HepG2 (cell line): ENCODE measurements around the gene FGF23. TPM values are rescaled to one million over a fixed set of nuclear protein-coding genes. Genes with fewer than 3 reads are reported as not detected.

ENCODE experiments used
- ATAC-seq: fragments of 200-7000 bp; cut with Tn5 transposase; 3 replicates; pipeline ENCODE4 v1.9.1; 2020; ENCODE audit warnings: mild to moderate bottlenecking, moderate library complexity
- BruUV-seq: library from RNA; stranded (reverse); fragments of 400-500 nt; replicated peaks from 2 replicates; lab custom pipeline; 2021; lab: Mats Ljungman, UMichigan
- CTCF ChIA-PET: fragments of 300-600 bp; formaldehyde crosslinking; extraction: SDS; loops from one replicate; lab custom pipeline; 2021; ENCODE audit warnings: low total read pairs, inconsistent platforms, low intra/inter-chr PET ratio; lab: Yijun Ruan, JAX
- POLR2A ChIA-PET: fragments of 350-600 bp; sonication (Branson Sonifier 250); formaldehyde crosslinking; loops from one replicate; lab custom pipeline; 2020; ENCODE audit warnings: antibody characterized with exemption, inconsistent platforms; lab: Yijun Ruan, JAX
- DNase-seq: peaks from one replicate; pipeline ENCODE4 v3.0.0-alpha.2; 2015; ENCODE audit warnings: low spot score
- FAIRE-seq: peaks from 3 replicates; lab custom pipeline; 2011; peaks lifted over from hg19 to GRCh38; lab: Jason Lieb, UNC
- H2AFZ ChIP-seq: one replicate; pipeline ENCODE4 v1.6.1; 2011; ENCODE audit warnings: low read length, inconsistent platforms
- H3K27ac ChIP-seq: fragments of 300-600 bp; 3 replicates; pipeline ENCODE4 v1.8.0; 2011; ENCODE audit warnings: mixed run types, mild to moderate bottlenecking, mixed read lengths, low read length, inconsistent platforms; ENCODE audit not compliant: insufficient read depth; ENCODE audit errors: extremely low read length
- H3K27me3 ChIP-seq, 2 experiments: fragments of 200-600 bp in 1 of 2; 2 replicates in 1 of 2; 3 replicates in 1 of 2; pipeline versions ENCODE4 v1.6.0 to v1.8.0; 2011; ENCODE audit warnings: low read length in 2 of 2, mild to moderate bottlenecking in 2 of 2, moderate library complexity in 2 of 2, inconsistent platforms in 1 of 2; ENCODE audit not compliant: insufficient read depth in 2 of 2, control insufficient read depth in 1 of 2
- H3K36me3 ChIP-seq, 2 experiments: fragments of 200-600 bp in 1 of 2; replicated peaks in 1 of 2; 2 replicates in 1 of 2; 3 replicates in 1 of 2; pipeline versions ENCODE4 v1.5.1 to v1.8.0; 2011; ENCODE audit warnings: low read length in 2 of 2, inconsistent platforms in 1 of 2; ENCODE audit not compliant: insufficient read depth in 2 of 2, control insufficient read depth in 1 of 2
- H3K4me1 ChIP-seq: 2 replicates; pipeline ENCODE4 v1.5.1; 2012; ENCODE audit warnings: low read length, inconsistent platforms; ENCODE audit not compliant: insufficient read depth
- H3K4me2 ChIP-seq: 2 replicates; pipeline ENCODE4 v1.6.0; 2011; ENCODE audit warnings: low read depth, low read length, inconsistent platforms
- H3K4me3 ChIP-seq, 3 experiments: fragments of 200-600 bp in 1 of 3; sonication (generic), shearing (Covaris generic) in 1 of 3; replicated peaks in 1 of 3; 2 replicates each; pipeline ENCODE4 v1.5.1; 2011 to 2016; ENCODE audit warnings: low read length in 3 of 3, inconsistent platforms in 2 of 3, low read depth in 2 of 3, mild to moderate bottlenecking in 2 of 3, control low read depth in 1 of 3, mixed read lengths in 1 of 3; ENCODE audit not compliant: insufficient read depth in 1 of 3
- H3K79me2 ChIP-seq: one replicate; pipeline ENCODE4 v1.6.1; 2011; ENCODE audit warnings: low read length, inconsistent platforms; ENCODE audit not compliant: insufficient read depth
- H3K9ac ChIP-seq: 2 replicates; pipeline ENCODE4 v1.6.0; 2011; ENCODE audit warnings: mild to moderate bottlenecking, low read depth, low read length, inconsistent platforms; ENCODE audit not compliant: insufficient read depth
- H3K9me3 ChIP-seq: 2 replicates; pipeline ENCODE4 v1.5.1; 2012; ENCODE audit warnings: mild to moderate bottlenecking, low read length
- H4K20me1 ChIP-seq: 2 replicates; pipeline ENCODE4 v1.6.0; 2011; ENCODE audit warnings: inconsistent platforms, mild to moderate bottlenecking, low read length, moderate library complexity; ENCODE audit not compliant: insufficient read depth
- ATAD3A ChIP-seq: sonication (generic); formaldehyde crosslinking; IDR thresholded peaks from 2 replicates; pipeline ENCODE4 v1.4.0; 2020; ENCODE audit warnings: missing genetic modification reagents
- IRF9 ChIP-seq: sonication (generic); formaldehyde crosslinking; IDR thresholded peaks from 2 replicates; pipeline ENCODE4 v1.8.0; 2022; ENCODE audit warnings: missing genetic modification reagents, mild to moderate bottlenecking, borderline replicate concordance
- JARID2 ChIP-seq: sonication (generic); formaldehyde crosslinking; IDR thresholded peaks from 2 replicates; pipeline ENCODE4 v1.8.1; 2023; ENCODE audit warnings: missing genetic modification reagents, inconsistent platforms; ENCODE audit not compliant: insufficient replicate concordance
- ZNF382 ChIP-seq: sonication (generic); formaldehyde crosslinking; IDR thresholded peaks from 2 replicates; pipeline ENCODE4 v1.5.0; 2020; ENCODE audit warnings: missing genetic modification reagents, mild to moderate bottlenecking, borderline replicate concordance
- ZNF550 ChIP-seq: sonication (generic); formaldehyde crosslinking; IDR thresholded peaks from 2 replicates; pipeline ENCODE4 v1.4.0; 2020; ENCODE audit warnings: mild to moderate bottlenecking, missing genetic modification reagents, borderline replicate concordance
- ZNF558 ChIP-seq: sonication (generic); formaldehyde crosslinking; IDR thresholded peaks from 2 replicates; pipeline ENCODE4 v1.9.0; 2022; ENCODE audit warnings: mild to moderate bottlenecking, missing genetic modification reagents, borderline replicate concordance
- ZNF670 ChIP-seq: sonication (generic); formaldehyde crosslinking; IDR thresholded peaks from 2 replicates; pipeline ENCODE4 v1.8.0; 2022; ENCODE audit warnings: mild to moderate bottlenecking, missing genetic modification reagents, borderline replicate concordance
- WGBS: methylation state at CpG from one replicate; pipeline ENCODE4 v1.1.6; 2017; ENCODE audit warnings: low lambda C conversion rate; 5-methylcytosine and 5-hydroxymethylcytosine counted together
- in situ Hi-C: cut with HindIII; loops from 2 replicates; pipeline ENCODE4 v1.10.0; 2017; ENCODE audit warnings: low pct_unique_long_range_greater_than_20kb; ENCODE audit not compliant: extremely low pct_ligation_motif_present
- intact Hi-C: fragments of 100-400 bp; cut with micrococcal nuclease; formaldehyde crosslinking; loops from one replicate; pipeline ENCODE4 v1.10.0; 2022; ENCODE audit not compliant: unreplicated experiment
- polyA plus RNA-seq, 8 experiments: library from polyadenylated mRNA; depleted of rRNA in 3 of 8; stranded (reverse) in 7 of 8; unstranded in 1 of 8; fragments of >200 nt; fragmentation: Illumina TruSeq in 4 of 8; extraction: Trizol in 4 of 8; gene quantifications; 2 replicates each; pipeline versions ENCODE4 v1.2.1 to v1.2.3, GENCODE V29; 2011 to 2016; ENCODE audit warnings: low read depth in 4 of 8, missing spikeins in 1 of 8, mixed read lengths in 1 of 8; ENCODE audit not compliant: insufficient read depth in 1 of 8
- total RNA-seq, 5 experiments: library from RNA; depleted of rRNA; stranded (reverse); fragments of >200 nt; fragmentation: Illumina TruSeq; extraction: Trizol; gene quantifications; 2 replicates each; pipeline ENCODE4 v1.2.3, GENCODE V29; 2016; ENCODE audit warnings: low read depth in 1 of 5
- TF ChIP-seq, protein P1 (sequence below): sonication (generic); formaldehyde crosslinking; IDR thresholded peaks from 2 replicates; pipeline ENCODE4 v1.4.0; 2020; ENCODE audit warnings: missing genetic modification reagents
- TF ChIP-seq, protein P2 (sequence below): sonication (generic); formaldehyde crosslinking; IDR thresholded peaks from 2 replicates; pipeline ENCODE4 v1.9.0; 2021; ENCODE audit warnings: missing genetic modification reagents, borderline replicate concordance
- TF ChIP-seq, protein P3 (sequence below): IDR thresholded peaks from 2 replicates; pipeline ENCODE4 v1.4.0; 2020; ENCODE audit warnings: mild to moderate bottlenecking, missing genetic modification reagents

Gene FGF23
- total and polyA plus RNA-seq, 2 of the 13 experiments (the other 11 are each of a cell fraction or from before 2014, with no cell fraction given): not detected

DNA sequence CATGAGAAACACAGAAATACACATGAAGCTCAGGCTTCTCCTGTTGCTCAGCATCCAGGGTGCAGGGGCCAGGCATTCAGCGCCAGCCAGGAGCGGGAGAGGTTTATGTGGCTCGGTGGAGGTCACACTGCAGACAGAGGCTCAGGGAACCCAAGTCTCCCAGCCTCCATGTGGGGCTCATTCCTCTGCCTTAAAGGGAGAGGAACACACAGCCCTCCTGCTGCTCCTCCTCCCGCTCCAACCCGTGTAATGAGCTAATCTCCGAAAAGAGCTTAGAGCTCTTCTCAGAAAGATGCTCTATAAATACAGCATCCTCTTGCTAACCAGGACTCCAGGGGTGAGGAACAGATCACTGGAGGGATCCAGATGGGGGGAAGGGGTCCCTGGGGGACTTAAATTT, 37.9 kb upstream of the FGF23 start:
- no peak for TF ChIP-seq IRF9 (CRISPR knock-in tag)
- H3K27me3 ChIP-seq: peaks cover 2 to 37% of the 10 kb centered on the region in 2 experiments; a peak in 4 of 5 replicates
- FAIRE-seq (no peak), ATAC-seq (no peak), DNase-seq (no peak)
- H3K4me3 ChIP-seq: no peak overlapping the region
- no peaks in the 10 kb centered on the region for H3K79me2 ChIP-seq
- H3K4me1 ChIP-seq: no peaks in the 10 kb centered on the region
- POLR2A ChIA-PET: no interaction called here
- H3K36me3 ChIP-seq: no peaks in the 10 kb centered on the region
- H4K20me1 ChIP-seq: no peaks in the 10 kb centered on the region
- intact Hi-C loops (no loop called here), in situ Hi-C loops (loop anchor here (5.0 to 10.0 kb wide), 2 partner anchors 105 to 113 kb away; no protein-coding TSS in a partner anchor)
- H3K4me2 ChIP-seq: no peak overlapping the region
- WGBS: 26% methylated on average over 6 of the region's 6 CpGs
- CTCF ChIA-PET: no interaction called here
- BruUV-seq: no TSS peak
- H2AFZ ChIP-seq: no peak overlapping the region
- H3K9me3 ChIP-seq: no peaks in the 10 kb centered on the region
- no peak overlapping the region for H3K27ac ChIP-seq
- H3K9ac ChIP-seq: no peak overlapping the region

DNA sequence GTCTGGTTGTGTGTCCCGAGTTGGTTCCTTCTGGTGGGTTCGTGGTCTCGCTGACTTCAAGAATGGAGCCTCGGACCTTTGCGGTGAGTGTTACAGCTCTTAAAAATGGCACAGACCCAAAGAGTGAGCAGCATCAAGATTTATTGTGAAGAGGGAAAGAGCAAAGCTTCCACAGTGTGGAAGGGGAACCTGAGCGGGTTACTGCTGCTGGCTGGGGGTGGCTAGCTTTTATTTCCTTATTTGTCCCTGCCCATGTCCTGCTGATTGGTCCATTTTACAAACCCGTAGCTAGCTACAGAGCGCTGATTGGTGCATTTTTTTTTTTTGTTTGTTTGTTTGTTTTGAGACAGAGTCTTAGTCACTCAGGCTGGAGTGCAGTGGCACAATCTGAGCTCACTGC, 36.8 kb upstream of the FGF23 start:
- ChIA-PET POLR2A (no interaction called here), CTCF (no interaction called here)
- no peaks in the 10 kb centered on the region for H3K79me2 ChIP-seq
- peaks cover 2 to 47% of the 10 kb centered on the region in 2 experiments; a peak in 4 of 5 replicates for H3K27me3 ChIP-seq
- H2AFZ ChIP-seq: no peak overlapping the region
- TF ChIP-seq, protein P1, sequence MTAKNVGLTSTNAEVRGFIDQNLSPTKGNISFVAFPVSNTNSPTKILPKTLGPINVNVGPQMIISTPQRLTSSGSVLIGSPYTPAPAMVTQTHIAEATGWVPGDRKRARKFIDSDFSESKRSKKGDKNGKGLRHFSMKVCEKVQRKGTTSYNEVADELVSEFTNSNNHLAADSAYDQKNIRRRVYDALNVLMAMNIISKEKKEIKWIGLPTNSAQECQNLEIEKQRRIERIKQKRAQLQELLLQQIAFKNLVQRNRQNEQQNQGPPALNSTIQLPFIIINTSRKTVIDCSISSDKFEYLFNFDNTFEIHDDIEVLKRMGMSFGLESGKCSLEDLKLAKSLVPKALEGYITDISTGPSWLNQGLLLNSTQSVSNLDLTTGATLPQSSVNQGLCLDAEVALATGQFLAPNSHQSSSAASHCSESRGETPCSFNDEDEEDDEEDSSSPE (CRISPR knock-in tag): no peak
- no peak for TF ChIP-seq ZNF382 (CRISPR knock-in tag)
- no peak for TF ChIP-seq ZNF550 (CRISPR knock-in tag)
- TF ChIP-seq, protein P2, sequence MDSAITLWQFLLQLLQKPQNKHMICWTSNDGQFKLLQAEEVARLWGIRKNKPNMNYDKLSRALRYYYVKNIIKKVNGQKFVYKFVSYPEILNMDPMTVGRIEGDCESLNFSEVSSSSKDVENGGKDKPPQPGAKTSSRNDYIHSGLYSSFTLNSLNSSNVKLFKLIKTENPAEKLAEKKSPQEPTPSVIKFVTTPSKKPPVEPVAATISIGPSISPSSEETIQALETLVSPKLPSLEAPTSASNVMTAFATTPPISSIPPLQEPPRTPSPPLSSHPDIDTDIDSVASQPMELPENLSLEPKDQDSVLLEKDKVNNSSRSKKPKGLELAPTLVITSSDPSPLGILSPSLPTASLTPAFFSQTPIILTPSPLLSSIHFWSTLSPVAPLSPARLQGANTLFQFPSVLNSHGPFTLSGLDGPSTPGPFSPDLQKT (CRISPR knock-in tag): no peak
- TF ChIP-seq, protein P3, sequence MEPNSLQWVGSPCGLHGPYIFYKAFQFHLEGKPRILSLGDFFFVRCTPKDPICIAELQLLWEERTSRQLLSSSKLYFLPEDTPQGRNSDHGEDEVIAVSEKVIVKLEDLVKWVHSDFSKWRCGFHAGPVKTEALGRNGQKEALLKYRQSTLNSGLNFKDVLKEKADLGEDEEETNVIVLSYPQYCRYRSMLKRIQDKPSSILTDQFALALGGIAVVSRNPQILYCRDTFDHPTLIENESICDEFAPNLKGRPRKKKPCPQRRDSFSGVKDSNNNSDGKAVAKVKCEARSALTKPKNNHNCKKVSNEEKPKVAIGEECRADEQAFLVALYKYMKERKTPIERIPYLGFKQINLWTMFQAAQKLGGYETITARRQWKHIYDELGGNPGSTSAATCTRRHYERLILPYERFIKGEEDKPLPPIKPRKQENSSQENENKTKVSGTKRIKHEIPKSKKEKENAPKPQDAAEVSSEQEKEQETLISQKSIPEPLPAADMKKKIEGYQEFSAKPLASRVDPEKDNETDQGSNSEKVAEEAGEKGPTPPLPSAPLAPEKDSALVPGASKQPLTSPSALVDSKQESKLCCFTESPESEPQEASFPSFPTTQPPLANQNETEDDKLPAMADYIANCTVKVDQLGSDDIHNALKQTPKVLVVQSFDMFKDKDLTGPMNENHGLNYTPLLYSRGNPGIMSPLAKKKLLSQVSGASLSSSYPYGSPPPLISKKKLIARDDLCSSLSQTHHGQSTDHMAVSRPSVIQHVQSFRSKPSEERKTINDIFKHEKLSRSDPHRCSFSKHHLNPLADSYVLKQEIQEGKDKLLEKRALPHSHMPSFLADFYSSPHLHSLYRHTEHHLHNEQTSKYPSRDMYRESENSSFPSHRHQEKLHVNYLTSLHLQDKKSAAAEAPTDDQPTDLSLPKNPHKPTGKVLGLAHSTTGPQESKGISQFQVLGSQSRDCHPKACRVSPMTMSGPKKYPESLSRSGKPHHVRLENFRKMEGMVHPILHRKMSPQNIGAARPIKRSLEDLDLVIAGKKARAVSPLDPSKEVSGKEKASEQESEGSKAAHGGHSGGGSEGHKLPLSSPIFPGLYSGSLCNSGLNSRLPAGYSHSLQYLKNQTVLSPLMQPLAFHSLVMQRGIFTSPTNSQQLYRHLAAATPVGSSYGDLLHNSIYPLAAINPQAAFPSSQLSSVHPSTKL (CRISPR knock-in tag): no peak
- TF ChIP-seq JARID2 (CRISPR knock-in tag): no peak
- no peak for TF ChIP-seq ZNF670 (CRISPR knock-in tag)
- no peak for TF ChIP-seq ZNF558 (CRISPR knock-in tag)
- TF ChIP-seq ATAD3A (CRISPR knock-in tag): no peak
- H3K27ac ChIP-seq: no peak overlapping the region
- FAIRE-seq (no peak), DNase-seq (no peak), ATAC-seq (no peak)
- no peak overlapping the region for H3K9ac ChIP-seq
- no peak overlapping the region for H3K4me3 ChIP-seq
- no peaks in the 10 kb centered on the region for H3K4me1 ChIP-seq
- no TSS peak for BruUV-seq
- H3K36me3 ChIP-seq: no peaks in the 10 kb centered on the region
- no peaks in the 10 kb centered on the region for H3K9me3 ChIP-seq
- intact Hi-C loops: no loop called here
- H4K20me1 ChIP-seq: no peaks in the 10 kb centered on the region
- in situ Hi-C loops: loop anchor here (5.0 to 10.0 kb wide), 2 partner anchors 106 to 111 kb away; no protein-coding TSS in a partner anchor
- H3K4me2 ChIP-seq: no peak overlapping the region
- 23% methylated on average over 8 of the region's 8 CpGs for WGBS
